Activated CD4-positive, alpha-beta T cell treated with anti-CD3 and anti-CD28 coated beads, Interleukin-2, amount 10 ng/mL, durations not matched to agents 7 days and 5 days (primary cell): Measurements from ENCODE around the gene RNF19B. TPM values are rescaled to one million over a fixed set of nuclear protein-coding genes. Genes with fewer than 3 reads are reported as not detected.

ENCODE experiments used
- CTCF ChIA-PET: fragments of 350-600 bp; sonication (Branson Sonifier 250); formaldehyde crosslinking; loops from one replicate; lab custom pipeline; 2021; ENCODE audit warnings: antibody characterized with exemption; lab: Charles Lee
- POLR2A ChIA-PET: fragments of 350-600 bp; sonication (Branson Sonifier 250); formaldehyde crosslinking; loops from one replicate; lab custom pipeline; 2021; ENCODE audit warnings: antibody characterized with exemption; lab: Charles Lee
- DNase-seq: peaks from one replicate; pipeline ENCODE4 v3.0.0-alpha.2; 2020
- H3K27ac Mint-ChIP-seq: one replicate; pipeline ENCODE4 v1.8.0; 2021; ENCODE audit warnings: mild to moderate bottlenecking, moderate library complexity, mixed read lengths
- H3K27me3 Mint-ChIP-seq: one replicate; pipeline ENCODE4 v1.8.0; 2021; ENCODE audit warnings: mixed read lengths
- H3K36me3 Mint-ChIP-seq: one replicate; pipeline ENCODE4 v1.8.0; 2021; ENCODE audit warnings: low read depth, mixed read lengths
- H3K4me1 Mint-ChIP-seq: one replicate; pipeline ENCODE4 v1.8.0; 2021; ENCODE audit warnings: mixed read lengths
- H3K4me3 Mint-ChIP-seq: one replicate; pipeline ENCODE4 v1.8.0; 2021; ENCODE audit warnings: mild to moderate bottlenecking, moderate library complexity, mixed read lengths
- H3K9me3 Mint-ChIP-seq: one replicate; pipeline ENCODE4 v1.8.0; 2021; ENCODE audit warnings: mixed read lengths
- total RNA-seq, 2 experiments: library from RNA; stranded (reverse); gene quantifications; one replicate each; pipeline ENCODE4 v1.2.3, GENCODE V29; 2021

RNF19B gene
- total RNA-seq, 2 experiments from 2014 or later, result 18.4 to 20.1 TPM

DNA sequence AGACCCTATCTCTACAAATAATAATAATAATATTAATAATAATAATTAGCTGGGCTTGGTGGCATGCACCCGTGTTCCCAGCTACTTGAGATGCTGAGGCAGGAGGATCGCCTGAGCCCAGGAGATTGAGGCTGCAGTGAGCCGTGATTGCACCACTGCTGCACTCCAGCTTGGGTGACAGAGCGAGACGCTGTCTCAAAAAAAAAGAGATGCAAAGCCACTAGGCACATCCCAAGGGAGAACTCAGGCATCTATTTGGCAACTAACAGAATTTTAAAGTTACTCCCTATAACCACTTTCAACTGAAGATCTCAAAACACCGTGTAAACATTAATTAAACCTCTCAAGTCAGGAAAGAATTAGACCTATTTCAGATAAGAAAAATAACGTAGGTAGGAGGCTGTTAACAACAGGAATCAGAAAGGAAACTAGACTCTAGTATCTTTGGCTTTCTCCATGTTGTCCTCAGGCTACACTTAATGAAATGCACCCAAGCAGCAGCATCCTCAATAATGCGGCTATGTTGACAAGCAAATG is 3.7 kb downstream of the RNF19B start:
- peaks cover 15% of the 10 kb centered on the region for H3K36me3 Mint-ChIP-seq
- no peak overlapping the region for H3K27ac Mint-ChIP-seq
- ChIA-PET POLR2A (no interaction called here), CTCF (no interaction called here)
- DNase-seq, result no peak
- H3K4me1 Mint-ChIP-seq, result peaks cover 59% of the 10 kb centered on the region
- H3K9me3 Mint-ChIP-seq, result no peaks in the 10 kb centered on the region
- no peaks in the 10 kb centered on the region for H3K27me3 Mint-ChIP-seq
- no peak overlapping the region for H3K4me3 Mint-ChIP-seq

GRCh38 chr1:32960342-32960741 is 4.3 kb downstream of the RNF19B start:
- H3K4me3 Mint-ChIP-seq, result no peak overlapping the region
- DNase-seq, result no peak
- peaks cover 59% of the 10 kb centered on the region for H3K4me1 Mint-ChIP-seq
- peak overlapping the region; percentile 11 for H3K27ac Mint-ChIP-seq
- peaks cover 18% of the 10 kb centered on the region for H3K36me3 Mint-ChIP-seq
- no peaks in the 10 kb centered on the region for H3K27me3 Mint-ChIP-seq
- ChIA-PET CTCF (no interaction called here), POLR2A (no interaction called here)
- no peaks in the 10 kb centered on the region for H3K9me3 Mint-ChIP-seq

DNA sequence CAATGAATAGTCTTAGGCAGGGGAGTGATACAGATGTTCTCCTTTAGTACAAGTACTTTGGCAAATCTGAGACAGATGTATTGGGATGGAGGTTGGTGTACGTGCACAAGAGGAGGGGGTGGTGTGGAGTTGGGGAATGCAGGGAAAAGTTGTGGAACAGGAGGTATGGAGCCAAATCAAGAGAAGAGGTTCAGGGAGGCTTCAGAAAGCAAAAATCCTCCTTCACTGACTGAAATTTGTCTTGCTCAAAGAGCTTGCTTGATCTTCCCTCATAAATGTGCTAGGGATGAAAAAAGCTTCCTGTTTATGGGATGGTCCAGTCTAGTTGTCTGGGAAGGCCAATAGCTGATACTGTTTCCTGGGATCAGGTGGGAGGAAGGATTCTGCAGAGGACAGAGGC is 5.8 kb downstream of the RNF19B start:
- H3K4me1 Mint-ChIP-seq, result peaks cover 60% of the 10 kb centered on the region
- POLR2A ChIA-PET, result no interaction called here
- no peak overlapping the region for H3K27ac Mint-ChIP-seq
- peaks cover 2% of the 10 kb centered on the region for H3K9me3 Mint-ChIP-seq
- DNase-seq, result no peak
- CTCF ChIA-PET, result interaction anchor here (1.0 to 2.1 kb wide), 3 partner anchors 8 to 44 kb away, joined by 3 to 10 read pairs (median 3); no protein-coding TSS in a partner anchor
- no peaks in the 10 kb centered on the region for H3K27me3 Mint-ChIP-seq
- H3K4me3 Mint-ChIP-seq, result no peak overlapping the region
- H3K36me3 Mint-ChIP-seq, result peaks cover 24% of the 10 kb centered on the region

GRCh38 chr1:32957017-32957416 is 7.6 kb downstream of the RNF19B start:
- Mint-ChIP-seq H3K4me1 (peaks cover 52% of the 10 kb centered on the region), H3K4me3 (no peak overlapping the region), H3K27me3 (no peaks in the 10 kb centered on the region), H3K9me3 (peaks cover 2% of the 10 kb centered on the region), H3K36me3 (peaks cover 29% of the 10 kb centered on the region), H3K27ac (peak overlapping the region; percentile 19)
- DNase-seq, result no peak
- ChIA-PET CTCF (interaction anchor here (1.4 kb wide), 1 partner anchor 37 kb away, joined by 3 read pairs; no protein-coding TSS in a partner anchor), POLR2A (no interaction called here)

DNA sequence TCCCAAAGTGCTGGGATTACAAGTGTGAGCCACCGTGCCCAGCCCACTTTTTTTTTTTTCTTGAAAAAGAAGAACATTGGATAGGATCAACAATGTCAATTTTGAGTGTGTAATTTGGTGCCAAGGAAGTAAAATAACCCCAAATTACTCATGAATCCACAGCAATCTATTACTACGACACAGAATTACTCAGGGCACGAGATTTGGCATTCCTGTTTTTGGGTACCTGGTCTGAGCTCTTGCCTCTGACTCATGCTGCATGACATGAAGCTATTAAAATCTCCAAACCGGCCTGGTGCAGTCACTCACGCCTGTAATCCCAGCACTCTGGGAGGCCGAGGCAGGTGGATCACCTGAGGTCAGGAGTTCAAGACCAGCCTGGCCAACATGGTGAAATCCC is 10.4 kb downstream of the RNF19B start:
- peaks cover 29% of the 10 kb centered on the region for H3K36me3 Mint-ChIP-seq
- H3K27ac Mint-ChIP-seq, result no peak overlapping the region
- H3K4me3 Mint-ChIP-seq, result no peak overlapping the region
- DNase-seq, result no peak
- H3K9me3 Mint-ChIP-seq, result peaks cover 2% of the 10 kb centered on the region
- H3K27me3 Mint-ChIP-seq, result no peaks in the 10 kb centered on the region
- POLR2A ChIA-PET, result no interaction called here
- peaks cover 32% of the 10 kb centered on the region for H3K4me1 Mint-ChIP-seq
- CTCF ChIA-PET, result interaction anchor here (0.6 to 2.8 kb wide), 6 partner anchors 10 to 119 kb away, joined by 3 to 10 read pairs (median 4); partner anchors contain the start of gene RNF19B

- H3K27me3 Mint-ChIP-seq, result no peaks in the 10 kb centered on the region
- H3K36me3 Mint-ChIP-seq, result peaks cover 25% of the 10 kb centered on the region
- peaks cover 27% of the 10 kb centered on the region for H3K4me1 Mint-ChIP-seq
- peaks cover 2% of the 10 kb centered on the region for H3K9me3 Mint-ChIP-seq
- H3K4me3 Mint-ChIP-seq, result no peak overlapping the region
- ChIA-PET POLR2A (interaction anchor here (0.5 kb wide), 1 partner anchor 123 kb away, joined by 7 read pairs; no protein-coding TSS in a partner anchor), CTCF (interaction anchor here (0.6 to 2.8 kb wide), 6 partner anchors 11 to 61 kb away, joined by 3 to 10 read pairs (median 4); partner anchors contain the start of gene RNF19B)
- no peak overlapping the region for H3K27ac Mint-ChIP-seq
- no peak for DNase-seq
Measured at GRCh38 chr1:32953495-32953894, 11.1 kb downstream of the RNF19B start.

- Mint-ChIP-seq H3K27me3 (no peaks in the 10 kb centered on the region), H3K36me3 (peaks cover 34% of the 10 kb centered on the region), H3K9me3 (no peaks in the 10 kb centered on the region), H3K4me1 (peaks cover 6% of the 10 kb centered on the region), H3K4me3 (no peak overlapping the region), H3K27ac (no peak overlapping the region)
- ChIA-PET CTCF (interaction anchor here (1.6 kb wide), 1 partner anchor 16 kb away, joined by 3 read pairs; no protein-coding TSS in a partner anchor), POLR2A (no interaction called here)
- no peak for DNase-seq
Measured at GRCh38 chr1:32949519-32949918, 15.1 kb downstream of the RNF19B start.

- Mint-ChIP-seq H3K4me3 (no peak overlapping the region), H3K4me1 (peaks cover 12% of the 10 kb centered on the region), H3K27ac (no peak overlapping the region), H3K27me3 (no peaks in the 10 kb centered on the region), H3K36me3 (peaks cover 40% of the 10 kb centered on the region), H3K9me3 (no peaks in the 10 kb centered on the region)
- no peak for DNase-seq
- ChIA-PET CTCF (interaction anchor here (0.7 to 1.6 kb wide), 2 partner anchors 16 to 144 kb away, joined by 3 read pairs; no protein-coding TSS in a partner anchor), POLR2A (no interaction called here)
Measured at GRCh38 chr1:32948905-32949304, 15.7 kb downstream of the RNF19B start.

GRCh38 chr1:32948390-32948722 is 16.3 kb downstream of the RNF19B start:
- no peak overlapping the region for H3K4me3 Mint-ChIP-seq
- no peaks in the 10 kb centered on the region for H3K9me3 Mint-ChIP-seq
- peaks cover 13% of the 10 kb centered on the region for H3K4me1 Mint-ChIP-seq
- CTCF ChIA-PET, result interaction anchor here (0.7 to 1.6 kb wide), 2 partner anchors 15 to 145 kb away, joined by 3 read pairs; no protein-coding TSS in a partner anchor
- no peak for DNase-seq
- peaks cover 42% of the 10 kb centered on the region for H3K36me3 Mint-ChIP-seq
- no peaks in the 10 kb centered on the region for H3K27me3 Mint-ChIP-seq
- POLR2A ChIA-PET, result no interaction called here
- H3K27ac Mint-ChIP-seq, result no peak overlapping the region

- peaks cover 44% of the 10 kb centered on the region for H3K36me3 Mint-ChIP-seq
- ChIA-PET CTCF (interaction anchor here (0.6 to 0.7 kb wide), 2 partner anchors 73 to 145 kb away, joined by 3 to 4 read pairs; no protein-coding TSS in a partner anchor), POLR2A (no interaction called here)
- H3K9me3 Mint-ChIP-seq, result no peaks in the 10 kb centered on the region
- no peak overlapping the region for H3K27ac Mint-ChIP-seq
- DNase-seq, result no peak
- H3K4me1 Mint-ChIP-seq, result peaks cover 14% of the 10 kb centered on the region
- H3K4me3 Mint-ChIP-seq, result no peak overlapping the region
- H3K27me3 Mint-ChIP-seq, result no peaks in the 10 kb centered on the region
Measured at GRCh38 chr1:32947669-32948389, 16.8 kb downstream of the RNF19B start.

GRCh38 chr1:32946413-32946812 is 18.2 kb downstream of the RNF19B start:
- ChIA-PET CTCF (interaction anchor here (1.1 to 1.3 kb wide), 2 partner anchors 9 to 61 kb away, joined by 3 to 4 read pairs; no protein-coding TSS in a partner anchor), POLR2A (no interaction called here)

DNA sequence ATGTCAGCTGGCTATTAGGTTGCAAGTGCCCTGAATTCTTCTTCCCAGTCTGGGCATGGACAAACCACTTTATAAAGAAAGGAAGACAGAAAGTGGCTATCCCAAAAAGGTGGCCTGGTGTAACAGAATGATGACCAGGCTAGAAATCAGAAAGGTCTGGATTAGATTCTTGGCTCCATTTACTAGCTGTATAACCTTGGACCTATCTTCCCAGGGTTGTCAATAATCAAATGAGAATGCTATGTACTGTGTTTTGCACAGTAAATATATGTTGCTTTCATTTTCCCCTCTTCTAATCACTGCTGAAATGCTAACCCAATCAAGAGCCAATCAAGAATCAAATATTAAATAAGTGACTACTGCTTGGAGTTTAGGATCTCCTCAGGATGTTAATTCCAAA is 20.4 kb downstream of the RNF19B start:
- H3K36me3 Mint-ChIP-seq, result peaks cover 60% of the 10 kb centered on the region
- POLR2A ChIA-PET, result no interaction called here
- H3K27ac Mint-ChIP-seq, result no peak overlapping the region
- H3K4me3 Mint-ChIP-seq, result no peak overlapping the region
- peaks cover 34% of the 10 kb centered on the region for H3K4me1 Mint-ChIP-seq
- H3K27me3 Mint-ChIP-seq, result no peaks in the 10 kb centered on the region
- CTCF ChIA-PET, result interaction anchor here (0.5 to 2.5 kb wide), 6 partner anchors 10 to 559 kb away, joined by 3 to 11 read pairs (median 8); no protein-coding TSS in a partner anchor
- no peak for DNase-seq
- no peaks in the 10 kb centered on the region for H3K9me3 Mint-ChIP-seq

More at GRCh38 chr1:32946413-32946812, 18.2 kb downstream of the RNF19B start:
- H3K4me1 Mint-ChIP-seq, result peaks cover 17% of the 10 kb centered on the region
- no peak for DNase-seq
- no peaks in the 10 kb centered on the region for H3K9me3 Mint-ChIP-seq
- H3K27me3 Mint-ChIP-seq, result no peaks in the 10 kb centered on the region
- H3K4me3 Mint-ChIP-seq, result no peak overlapping the region
- H3K36me3 Mint-ChIP-seq, result peaks cover 49% of the 10 kb centered on the region
- no peak overlapping the region for H3K27ac Mint-ChIP-seq
